H1 (cell line): ENCODE measurements around the gene CACNA1F. TPM values are rescaled to one million over a fixed set of nuclear protein-coding genes. Genes with fewer than 3 reads are reported as not detected.
A peak's percentile ranks its signal among the peaks of the same experiment; 100 is the strongest.

Experiments used
- CTCF ChIA-PET: fragments of 300-600 bp; sonication (Branson Sonifier 250); formaldehyde crosslinking; loops from one replicate; lab custom pipeline; 2021; ENCODE audit not compliant: partially characterized antibody; lab: Charles Lee
- POLR2A ChIA-PET: fragments of 300-600 bp; sonication (Branson Sonifier 250); formaldehyde crosslinking; loops from one replicate; lab custom pipeline; 2021; ENCODE audit warnings: inconsistent platforms; ENCODE audit not compliant: partially characterized antibody; lab: Charles Lee
- DNase-seq, 2 experiments: peaks; one replicate each; pipeline versions ENCODE4 v3.0.0 to v3.0.0-alpha.2; 2010 to 2022; ENCODE audit warnings: low spot score in 2 of 2, low read depth in 1 of 2, mixed read lengths in 1 of 2
- FAIRE-seq: peaks from 2 replicates; lab custom pipeline; 2011; peaks lifted over from hg19 to GRCh38; lab: Jason Lieb, UNC
- H2AFZ ChIP-seq: 2 replicates; pipeline ENCODE4 v1.8.1; 2012; ENCODE audit warnings: low read length, inconsistent platforms
- H2AK5ac ChIP-seq: 2 replicates; pipeline ENCODE4 v1.6.1; 2013; ENCODE audit warnings: low read depth, low read length
- H2BK120ac ChIP-seq: replicated peaks from 2 replicates; pipeline ENCODE3; 2013; ENCODE audit warnings: low read depth, low read length, inconsistent platforms
- H2BK12ac ChIP-seq: 2 replicates; pipeline ENCODE4 v1.6.1; 2013; ENCODE audit warnings: low read depth, low read length
- H2BK15ac ChIP-seq: 2 replicates; pipeline ENCODE4 v1.6.1; 2013; ENCODE audit warnings: low read length
- H2BK20ac ChIP-seq: 2 replicates; pipeline ENCODE4 v1.6.1; 2013; ENCODE audit warnings: low read length
- H2BK5ac ChIP-seq: 2 replicates; pipeline ENCODE4 v1.6.1; 2013; ENCODE audit warnings: low read depth, low read length
- H3K14ac ChIP-seq: 2 replicates; pipeline ENCODE4 v1.6.1; 2013; ENCODE audit warnings: inconsistent platforms; ENCODE audit not compliant: insufficient read length
- H3K18ac ChIP-seq: 2 replicates; pipeline ENCODE4 v1.6.1; 2013; ENCODE audit warnings: low read length; ENCODE audit errors: extremely low read depth
- H3K23ac ChIP-seq: 2 replicates; pipeline ENCODE4 v1.6.1; 2013; ENCODE audit warnings: inconsistent platforms; ENCODE audit not compliant: insufficient read length
- H3K23me2 ChIP-seq: 2 replicates; pipeline ENCODE4 v1.6.1; 2013; ENCODE audit warnings: low read depth, low read length
- H3K27ac ChIP-seq: 2 replicates; pipeline ENCODE4 v1.6.1; 2011; ENCODE audit warnings: low read depth, low read length, inconsistent platforms
- H3K27me3 ChIP-seq, 4 experiments: replicated peaks in 1 of 4; 1 replicate in 1 of 4; 2 replicates in 3 of 4; pipeline versions ENCODE4 v1.6.1 to v1.8.1; 2011 to 2013; ENCODE audit warnings: low read length in 3 of 4, mild to moderate bottlenecking in 3 of 4, inconsistent platforms in 2 of 4, mixed read lengths in 2 of 4, moderate library complexity in 1 of 4; ENCODE audit not compliant: control insufficient read depth in 3 of 4, insufficient read depth in 3 of 4; ENCODE audit errors: extremely low read depth in 1 of 4
- H3K36me3 ChIP-seq, 4 experiments: 2 replicates each; pipeline versions ENCODE4 v1.6.1 to v1.8.1; 2011 to 2013; ENCODE audit warnings: mild to moderate bottlenecking in 4 of 4, low read length in 3 of 4, moderate library complexity in 2 of 4, control low read depth in 1 of 4, inconsistent platforms in 1 of 4; ENCODE audit not compliant: insufficient read depth in 4 of 4, control insufficient read depth in 2 of 4
- H3K4ac ChIP-seq: replicated peaks from 2 replicates; pipeline ENCODE3; 2013; ENCODE audit warnings: low read length, low read depth, mixed read lengths, inconsistent platforms; ENCODE audit not compliant: insufficient read length
- H3K4me1 ChIP-seq, 4 experiments: replicated peaks in 1 of 4; 1 replicate in 1 of 4; 2 replicates in 3 of 4; pipeline versions ENCODE4 v1.6.1 to v1.8.1; 2011 to 2013; ENCODE audit warnings: low read length in 3 of 4, inconsistent platforms in 2 of 4, mixed read lengths in 1 of 4; ENCODE audit not compliant: insufficient read depth in 4 of 4, control insufficient read depth in 3 of 4
- H3K4me2 ChIP-seq, 2 experiments: 2 replicates each; pipeline versions ENCODE4 v1.6.1 to v1.8.1; 2011 to 2013; ENCODE audit warnings: low read depth in 2 of 2, low read length in 2 of 2, control low read depth in 1 of 2, inconsistent platforms in 1 of 2, mild to moderate bottlenecking in 1 of 2; ENCODE audit not compliant: insufficient read depth in 1 of 2
- H3K4me3 ChIP-seq, 4 experiments: fragments of 200-600, 300-600 bp in 1 of 4; sonication (generic), shearing (Covaris generic), sonication (Bioruptor Twin) in 1 of 4; 2 replicates each; pipeline versions ENCODE4 v1.5.1 to v1.8.1; 2011 to 2016; ENCODE audit warnings: low read length in 4 of 4, low read depth in 3 of 4, control low read depth in 2 of 4, inconsistent platforms in 2 of 4, mild to moderate bottlenecking in 2 of 4, mixed read lengths in 1 of 4, moderate library complexity in 1 of 4; ENCODE audit not compliant: insufficient read depth in 2 of 4; ENCODE audit errors: extremely low read depth in 1 of 4
- H3K56ac ChIP-seq: replicated peaks from 2 replicates; pipeline ENCODE3; 2013; ENCODE audit warnings: low read depth, mild to moderate bottlenecking, mixed read lengths, low read length, inconsistent platforms; ENCODE audit not compliant: insufficient read length
- H3K79me1 ChIP-seq: 2 replicates; pipeline ENCODE4 v1.6.1; 2013; ENCODE audit warnings: low read depth, low read length, control low read depth
- H3K79me2 ChIP-seq, 2 experiments: 2 replicates each; pipeline versions ENCODE4 v1.6.1 to v1.8.1; 2012 to 2013; ENCODE audit warnings: low read length in 2 of 2, mild to moderate bottlenecking in 2 of 2, inconsistent platforms in 1 of 2; ENCODE audit not compliant: insufficient read depth in 2 of 2, control insufficient read depth in 1 of 2
- H3K9ac ChIP-seq, 4 experiments: replicated peaks in 1 of 4; 1 replicate in 1 of 4; 2 replicates in 3 of 4; pipeline versions ENCODE4 v1.6.1 to v1.8.1; 2011 to 2013; ENCODE audit warnings: low read depth in 3 of 4, low read length in 3 of 4, control low read depth in 2 of 4, mild to moderate bottlenecking in 2 of 4, moderate library complexity in 2 of 4, inconsistent platforms in 1 of 4; ENCODE audit errors: extremely low read depth in 1 of 4
- H3K9me3 ChIP-seq, 2 experiments: 2 replicates each; pipeline versions ENCODE4 v1.6.1 to v1.8.1; 2012 to 2013; ENCODE audit warnings: mild to moderate bottlenecking in 2 of 2, moderate library complexity in 2 of 2, control low read depth in 1 of 2, inconsistent platforms in 1 of 2, low read depth in 1 of 2, low read length in 1 of 2, mixed read lengths in 1 of 2; ENCODE audit not compliant: insufficient read depth in 2 of 2
- H4K20me1 ChIP-seq, 2 experiments: replicated peaks in 1 of 2; 2 replicates each; pipeline versions ENCODE3 to v1.8.1; 2011 to 2013; ENCODE audit warnings: inconsistent platforms in 2 of 2, low read length in 2 of 2, mild to moderate bottlenecking in 1 of 2; ENCODE audit not compliant: insufficient read depth in 2 of 2, control insufficient read depth in 1 of 2
- H4K5ac ChIP-seq: 2 replicates; pipeline ENCODE4 v1.6.1; 2013; ENCODE audit warnings: low read length, low read depth, mixed read lengths, inconsistent platforms; ENCODE audit not compliant: insufficient read length
- H4K8ac ChIP-seq: 2 replicates; pipeline ENCODE4 v1.8.0; 2013; ENCODE audit warnings: mild to moderate bottlenecking, moderate library complexity, low read length, inconsistent platforms; ENCODE audit not compliant: insufficient read depth; ENCODE audit errors: extremely low read depth
- H4K91ac ChIP-seq: replicated peaks from 2 replicates; pipeline ENCODE3; 2013; ENCODE audit warnings: low read length, mixed read lengths, inconsistent platforms; ENCODE audit not compliant: insufficient read length
- CEBPB ChIP-seq: IDR thresholded peaks from 2 replicates; pipeline ENCODE4 v1.6.1; 2012; ENCODE audit warnings: low read depth, low read length
- CREB1 ChIP-seq: IDR thresholded peaks from 2 replicates; pipeline ENCODE4 v1.6.1; 2012; ENCODE audit warnings: inconsistent platforms
- POU5F1 ChIP-seq: IDR thresholded peaks from 2 replicates; pipeline ENCODE4 v1.6.1; 2011; ENCODE audit warnings: low read depth, mild to moderate bottlenecking, low read length, moderate library complexity
- RBBP5 ChIP-seq: IDR thresholded peaks from 2 replicates; pipeline ENCODE4 v1.7.1; 2012; ENCODE audit warnings: low read depth, mild to moderate bottlenecking, inconsistent platforms, low read length, moderate library complexity, borderline replicate concordance
- WGBS, 2 experiments: shearing (Covaris generic) in 1 of 2; methylation state at CpG; one replicate each; pipeline versions ENCODE4 v1.1.6 to v1.1.7; 2013 to 2015; ENCODE audit warnings: low lambda C conversion rate in 2 of 2, mixed read lengths in 2 of 2, inconsistent platforms in 1 of 2, low coverage in 1 of 2, missing lambda C conversion rate in 1 of 2; ENCODE audit not compliant: insufficient replicate concordance in 2 of 2, insufficient coverage in 1 of 2, insufficient read length in 1 of 2; ENCODE audit errors: extremely low coverage in 1 of 2, missing lambda C conversion rate in 1 of 2; 5-methylcytosine and 5-hydroxymethylcytosine counted together
- polyA plus RNA-seq, 7 experiments: library from polyadenylated mRNA; depleted of rRNA in 3 of 7; stranded (reverse) in 5 of 7; unstranded in 2 of 7; fragments of >200 nt in 5 of 7; fragments of 200-250 nt in 2 of 7; gene quantifications; 1 replicate in 5 of 7; 2 replicates in 1 of 7; 4 replicates in 1 of 7; pipeline versions ENCODE4 v1.2.1 to v1.2.3, GENCODE V29; 2011 to 2013; ENCODE audit warnings: missing spikeins in 2 of 7, mixed read lengths in 2 of 7
- total RNA-seq: library from RNA; stranded (reverse); fragmentation: NEBNext Ultra II Directional; extraction: Animal tissue kit (Norgen Biotek cat#: 25700); gene quantifications from 2 replicates; pipeline ENCODE4 v1.2.1, GENCODE V29; 2021
- TF ChIP-seq, protein P1 (sequence below), 3 experiments: IDR thresholded peaks; 1 replicate in 2 of 3; 2 replicates in 1 of 3; pipeline versions ENCODE4 v1.5.1 to v1.6.1; 2011; ENCODE audit warnings: low read length in 3 of 3, mild to moderate bottlenecking in 3 of 3, inconsistent platforms in 2 of 3, low read depth in 1 of 3, moderate library complexity in 1 of 3; ENCODE audit not compliant: insufficient read depth in 1 of 3; ENCODE audit errors: control extremely low read depth in 1 of 3
- TF ChIP-seq, protein P2 (sequence below): IDR thresholded peaks from 2 replicates; pipeline ENCODE4 v1.6.1; 2012; ENCODE audit warnings: inconsistent platforms

CACNA1F gene
- total and polyA plus RNA-seq, 2 of the 8 experiments (the other 6 are each of a cell fraction or from before 2014, with no cell fraction given), result 0.59 to 0.84 TPM

DNA sequence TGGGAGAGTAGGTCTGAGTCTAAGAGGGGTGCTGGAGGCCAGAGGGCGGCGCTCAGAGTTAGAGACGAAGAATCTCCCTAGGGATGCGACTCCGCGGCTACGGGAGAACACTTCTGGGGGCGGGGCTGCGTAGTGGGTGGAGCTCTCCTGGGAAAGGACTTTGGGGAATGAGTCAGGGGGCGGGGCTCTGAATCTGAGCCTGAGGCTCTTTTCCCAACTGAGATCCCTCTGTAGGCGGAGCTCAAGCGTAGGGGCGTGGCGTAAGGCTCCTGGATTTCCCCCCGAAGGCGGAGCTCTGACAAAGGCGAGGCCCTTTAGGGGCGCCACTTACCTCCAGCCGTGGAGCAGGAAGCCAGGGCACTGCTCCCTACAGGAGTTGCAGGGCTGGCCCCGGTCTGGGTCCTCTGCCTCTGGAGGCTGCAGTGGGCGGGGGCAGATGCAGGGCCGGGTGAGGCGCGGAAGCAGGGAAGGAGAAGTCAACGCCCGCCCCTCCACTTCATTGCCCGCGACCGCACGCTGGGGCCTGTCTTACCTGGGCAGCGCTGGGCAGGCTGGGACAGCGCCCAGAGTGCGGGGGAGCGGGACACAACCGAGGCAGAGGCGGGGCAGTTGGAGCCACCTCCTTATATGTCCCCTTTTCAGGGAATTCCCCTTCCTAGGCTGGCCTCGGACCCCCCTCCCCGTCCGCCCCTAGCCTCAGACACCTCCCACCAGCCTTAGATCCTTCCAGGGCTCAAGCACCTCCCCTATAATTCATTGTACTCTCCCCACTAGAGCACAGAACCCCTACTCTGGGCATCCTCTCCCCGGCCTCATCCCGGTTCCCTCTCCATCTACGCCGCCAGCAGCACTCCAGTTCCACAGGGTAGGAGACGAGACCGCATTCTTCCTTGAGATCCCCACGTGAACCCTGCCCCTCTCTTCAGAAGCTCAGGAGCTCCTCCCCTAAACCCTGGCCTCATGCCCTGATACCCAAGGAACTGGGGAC is 48.6 kb downstream of the CACNA1F start:
- Histone ChIP-seq H2BK12ac (no peak overlapping the region), H2BK20ac (no peak overlapping the region), H4K20me1 (peaks cover 0 to 2% of the 10 kb centered on the region in 2 experiments), H3K23ac (no peak overlapping the region), H2BK5ac (no peak overlapping the region), H2AK5ac (no peak overlapping the region), H3K4ac (no peak overlapping the region), H3K18ac (no peak overlapping the region), H4K8ac (peak overlapping the region; percentile 16; the same call in 1 of the 2 replicates), H3K36me3 (peaks cover 0 to 9% (median 2%) of the 10 kb centered on the region in 4 experiments; a peak in 4 of 8 replicates), H3K4me2 (peak overlapping the region; percentile 68 to 69), H3K4me3 (peak overlapping the region; percentile 19 to 75 (median 22); a peak in 7 of 8 replicates), H2AFZ (no peak overlapping the region), H3K9ac (peak overlapping the region in 1 of 4 experiments; percentile 3; a peak in 1 of 7 replicates), H4K5ac (peak overlapping the region; percentile 40), H2BK120ac (no peak overlapping the region), H3K4me1 (peaks cover 0 to 6% (median 5%) of the 10 kb centered on the region in 4 experiments; a peak in 3 of 7 replicates), H3K27me3 (no peaks in the 10 kb centered on the region), H3K56ac (no peak overlapping the region), H3K79me2 (no peaks in the 10 kb centered on the region), H3K14ac (no peak overlapping the region), H3K79me1 (no peaks in the 10 kb centered on the region), H3K27ac (no peak overlapping the region; the same call in 1 of the 2 replicates), H3K9me3 (no peaks in the 10 kb centered on the region), H4K91ac (no peak overlapping the region), H3K23me2 (peaks cover 7% of the 10 kb centered on the region; the same call in 1 of the 2 replicates), H2BK15ac (no peak overlapping the region)
- CTCF ChIA-PET, result interaction anchor here (0.6 to 0.7 kb wide), 3 partner anchors 18 to 447 kb away, joined by 3 to 4 read pairs (median 3); no protein-coding TSS in a partner anchor
- POLR2A ChIA-PET, result interaction anchor here (0.6 to 1.6 kb wide), 3 partner anchors 12 to 74 kb away, joined by 3 to 4 read pairs (median 3); partner anchors contain the start of gene PLP2
- peak; percentile 81 to 94 for DNase-seq
- peak; percentile 97 for FAIRE-seq
- 5% methylated on average over 19 of the region's 46 CpGs; no CpG with 5 or more reads in 1 of the 2 experiments for WGBS, 2 experiments
- TF ChIP-seq, protein P1, sequence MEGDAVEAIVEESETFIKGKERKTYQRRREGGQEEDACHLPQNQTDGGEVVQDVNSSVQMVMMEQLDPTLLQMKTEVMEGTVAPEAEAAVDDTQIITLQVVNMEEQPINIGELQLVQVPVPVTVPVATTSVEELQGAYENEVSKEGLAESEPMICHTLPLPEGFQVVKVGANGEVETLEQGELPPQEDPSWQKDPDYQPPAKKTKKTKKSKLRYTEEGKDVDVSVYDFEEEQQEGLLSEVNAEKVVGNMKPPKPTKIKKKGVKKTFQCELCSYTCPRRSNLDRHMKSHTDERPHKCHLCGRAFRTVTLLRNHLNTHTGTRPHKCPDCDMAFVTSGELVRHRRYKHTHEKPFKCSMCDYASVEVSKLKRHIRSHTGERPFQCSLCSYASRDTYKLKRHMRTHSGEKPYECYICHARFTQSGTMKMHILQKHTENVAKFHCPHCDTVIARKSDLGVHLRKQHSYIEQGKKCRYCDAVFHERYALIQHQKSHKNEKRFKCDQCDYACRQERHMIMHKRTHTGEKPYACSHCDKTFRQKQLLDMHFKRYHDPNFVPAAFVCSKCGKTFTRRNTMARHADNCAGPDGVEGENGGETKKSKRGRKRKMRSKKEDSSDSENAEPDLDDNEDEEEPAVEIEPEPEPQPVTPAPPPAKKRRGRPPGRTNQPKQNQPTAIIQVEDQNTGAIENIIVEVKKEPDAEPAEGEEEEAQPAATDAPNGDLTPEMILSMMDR (IDR thresholded peaks at IDR 0.05; ENCODE audit: control extremely low read depth in 1 of 3, insufficient read depth in 1 of 3, low read depth in 1 of 3, low read length in 3 of 3), result no peak; a peak in 1 of 4 replicates
- TF ChIP-seq, protein P2, sequence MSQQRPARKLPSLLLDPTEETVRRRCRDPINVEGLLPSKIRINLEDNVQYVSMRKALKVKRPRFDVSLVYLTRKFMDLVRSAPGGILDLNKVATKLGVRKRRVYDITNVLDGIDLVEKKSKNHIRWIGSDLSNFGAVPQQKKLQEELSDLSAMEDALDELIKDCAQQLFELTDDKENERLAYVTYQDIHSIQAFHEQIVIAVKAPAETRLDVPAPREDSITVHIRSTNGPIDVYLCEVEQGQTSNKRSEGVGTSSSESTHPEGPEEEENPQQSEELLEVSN, result no peak
- TF ChIP-seq CREB1 (0 out of 2 replicates have a peak, but pooled peaks have one; percentile 15), CEBPB (no peak), RBBP5 (no peak), POU5F1 (no peak)
